HepG2 (cell line): ENCODE measurements around the gene CTDP1. TPM values are rescaled to one million over a fixed set of nuclear protein-coding genes. Genes with fewer than 3 reads are reported as not detected.

ENCODE experiments used
- CENPX ChIP-seq: sonication (generic); formaldehyde crosslinking; IDR thresholded peaks from 2 replicates; pipeline ENCODE4 v1.9.0; 2021; ENCODE audit warnings: mild to moderate bottlenecking, missing genetic modification reagents, moderate library complexity
- GZF1 ChIP-seq: sonication (generic); formaldehyde crosslinking; IDR thresholded peaks from 2 replicates; pipeline ENCODE4 v1.5.1; 2020; ENCODE audit warnings: mild to moderate bottlenecking, missing genetic modification reagents
- MAFF ChIP-seq: IDR thresholded peaks from 2 replicates; pipeline ENCODE4 v1.6.1; 2011; ENCODE audit warnings: low read depth, low read length, improper control_type of control experiment
- POGZ ChIP-seq: sonication (generic); formaldehyde crosslinking; IDR thresholded peaks from 2 replicates; pipeline ENCODE4 v1.4.0; 2020; ENCODE audit warnings: mild to moderate bottlenecking, missing genetic modification reagents
- ZNF816 ChIP-seq: sonication (generic); formaldehyde crosslinking; IDR thresholded peaks from 2 replicates; pipeline ENCODE4 v1.8.0; 2022; ENCODE audit warnings: missing genetic modification reagents, mild to moderate bottlenecking, borderline replicate concordance
- polyA plus RNA-seq, 8 experiments: library from polyadenylated mRNA; depleted of rRNA in 3 of 8; stranded (reverse) in 7 of 8; unstranded in 1 of 8; fragments of >200 nt; fragmentation: Illumina TruSeq in 4 of 8; extraction: Trizol in 4 of 8; gene quantifications; 2 replicates each; pipeline versions ENCODE4 v1.2.1 to v1.2.3, GENCODE V29; 2011 to 2016; ENCODE audit warnings: low read depth in 4 of 8, missing spikeins in 1 of 8, mixed read lengths in 1 of 8; ENCODE audit not compliant: insufficient read depth in 1 of 8
- total RNA-seq, 5 experiments: library from RNA; depleted of rRNA; stranded (reverse); fragments of >200 nt; fragmentation: Illumina TruSeq; extraction: Trizol; gene quantifications; 2 replicates each; pipeline ENCODE4 v1.2.3, GENCODE V29; 2016; ENCODE audit warnings: low read depth in 1 of 5
- TF ChIP-seq, protein P1 (sequence below): sonication (generic); formaldehyde crosslinking; IDR thresholded peaks from 2 replicates; pipeline ENCODE4 v1.4.0; 2020; ENCODE audit warnings: mild to moderate bottlenecking, missing genetic modification reagents
- TF ChIP-seq, protein P2 (sequence below): fragments of 450-650 bp; IDR thresholded peaks from 2 replicates; pipeline ENCODE4 v1.6.1; 2017

Gene CTDP1
- total and polyA plus RNA-seq, 2 of the 13 experiments (the other 11 are each of a cell fraction or from before 2014, with no cell fraction given) = 6.9 to 11.0 TPM

DNA sequence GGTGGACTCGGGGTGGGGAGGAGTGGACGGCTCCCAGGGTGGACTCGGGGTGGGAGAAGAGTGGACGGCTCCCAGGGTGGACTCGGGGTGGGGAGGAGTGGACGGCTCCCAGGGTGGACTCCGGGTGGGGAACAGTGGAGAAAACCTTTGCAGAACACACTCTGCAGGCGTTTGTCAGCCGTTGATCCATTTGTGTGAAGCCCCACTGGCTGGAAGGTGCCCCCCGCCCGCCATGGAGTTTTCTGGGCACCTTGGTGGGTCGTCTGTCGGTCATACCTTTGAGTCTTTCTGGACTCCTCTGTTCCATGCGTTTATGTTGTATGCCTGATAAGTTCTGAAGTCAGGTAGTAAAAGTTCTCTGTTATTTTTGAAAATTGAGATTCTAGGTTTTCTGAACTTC is 12.5 kb downstream of the CTDP1 start (continued):
- TF ChIP-seq, protein P1, sequence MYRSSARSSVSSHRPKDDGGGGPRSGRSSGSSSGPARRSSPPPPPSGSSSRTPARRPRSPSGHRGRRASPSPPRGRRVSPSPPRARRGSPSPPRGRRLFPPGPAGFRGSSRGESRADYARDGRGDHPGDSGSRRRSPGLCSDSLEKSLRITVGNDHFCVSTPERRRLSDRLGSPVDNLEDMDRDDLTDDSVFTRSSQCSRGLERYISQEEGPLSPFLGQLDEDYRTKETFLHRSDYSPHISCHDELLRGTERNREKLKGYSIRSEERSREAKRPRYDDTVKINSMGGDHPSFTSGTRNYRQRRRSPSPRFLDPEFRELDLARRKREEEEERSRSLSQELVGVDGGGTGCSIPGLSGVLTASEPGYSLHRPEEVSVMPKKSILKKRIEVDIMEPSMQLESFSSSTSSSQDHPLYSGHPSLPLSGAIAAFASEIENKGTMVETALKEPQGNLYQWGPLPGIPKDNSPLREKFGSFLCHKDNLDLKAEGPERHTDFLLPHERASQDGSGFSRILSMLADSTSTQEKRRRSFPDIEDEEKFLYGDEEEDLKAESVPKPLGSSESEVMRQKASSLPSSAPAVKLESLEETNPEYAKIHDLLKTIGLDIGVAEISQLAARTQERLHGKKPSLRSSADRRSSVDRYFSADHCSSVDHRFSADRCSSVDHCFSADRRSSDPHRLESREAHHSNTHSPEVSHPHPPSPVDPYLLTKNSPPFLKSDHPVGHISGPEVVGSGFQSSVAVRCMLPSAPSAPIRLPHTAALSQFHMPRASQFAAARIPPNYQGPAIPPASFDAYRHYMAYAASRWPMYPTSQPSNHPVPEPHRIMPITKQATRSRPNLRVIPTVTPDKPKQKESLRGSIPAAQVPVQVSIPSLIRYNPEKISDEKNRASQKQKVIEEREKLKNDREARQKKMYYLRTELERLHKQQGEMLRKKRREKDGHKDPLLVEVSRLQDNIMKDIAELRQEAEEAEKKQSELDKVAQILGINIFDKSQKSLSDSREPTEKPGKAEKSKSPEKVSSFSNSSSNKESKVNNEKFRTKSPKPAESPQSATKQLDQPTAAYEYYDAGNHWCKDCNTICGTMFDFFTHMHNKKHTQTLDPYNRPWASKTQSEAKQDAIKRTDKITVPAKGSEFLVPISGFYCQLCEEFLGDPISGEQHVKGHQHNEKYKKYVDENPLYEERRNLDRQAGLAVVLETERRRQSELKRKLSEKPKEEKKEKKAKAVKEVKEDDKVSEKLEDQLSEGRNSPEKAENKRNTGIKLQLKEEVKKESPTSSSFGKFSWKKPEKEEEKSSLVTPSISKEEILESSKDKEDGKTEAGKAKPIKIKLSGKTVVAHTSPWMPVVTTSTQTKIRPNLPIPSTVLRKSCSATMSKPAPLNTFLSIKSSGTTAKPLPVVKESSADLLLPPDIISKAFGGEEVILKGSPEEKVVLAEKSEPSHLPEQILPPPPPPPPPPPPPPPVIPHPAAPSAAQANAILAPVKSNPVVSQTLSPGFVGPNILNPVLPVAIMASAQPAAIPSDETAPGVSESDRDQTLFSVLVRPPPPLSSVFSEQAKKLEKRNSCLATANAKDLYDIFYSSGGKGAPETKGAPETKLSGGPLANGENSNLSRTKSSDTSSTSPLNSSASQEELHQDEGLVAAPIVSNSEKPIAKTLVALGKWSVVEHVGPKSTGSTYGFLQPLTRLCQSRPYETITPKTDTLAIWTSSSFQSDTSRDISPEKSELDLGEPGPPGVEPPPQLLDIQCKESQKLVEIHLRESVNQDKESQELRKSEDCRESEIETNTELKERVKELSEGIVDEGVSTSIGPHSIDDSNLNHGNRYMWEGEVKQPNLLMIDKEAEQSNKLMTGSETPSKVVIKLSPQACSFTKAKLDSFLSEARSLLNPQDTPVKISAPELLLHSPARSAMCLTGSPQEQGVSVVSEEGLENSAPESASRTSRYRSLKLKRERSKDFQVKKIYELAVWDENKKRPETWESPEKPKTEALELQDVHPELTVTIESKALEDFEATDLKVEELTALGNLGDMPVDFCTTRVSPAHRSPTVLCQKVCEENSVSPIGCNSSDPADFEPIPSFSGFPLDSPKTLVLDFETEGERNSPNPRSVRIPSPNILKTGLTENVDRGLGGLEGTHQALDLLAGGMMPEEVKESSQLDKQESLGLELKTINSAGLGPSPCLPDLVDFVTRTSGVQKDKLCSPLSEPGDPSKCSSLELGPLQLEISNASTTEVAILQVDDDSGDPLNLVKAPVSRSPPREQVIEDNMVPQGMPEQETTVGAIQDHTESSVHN (CRISPR knock-in tag) = no peak
- no peak for TF ChIP-seq MAFF
- no peak for TF ChIP-seq POGZ (CRISPR knock-in tag)
- TF ChIP-seq CENPX (CRISPR knock-in tag) = no peak
- TF ChIP-seq, protein P2, sequence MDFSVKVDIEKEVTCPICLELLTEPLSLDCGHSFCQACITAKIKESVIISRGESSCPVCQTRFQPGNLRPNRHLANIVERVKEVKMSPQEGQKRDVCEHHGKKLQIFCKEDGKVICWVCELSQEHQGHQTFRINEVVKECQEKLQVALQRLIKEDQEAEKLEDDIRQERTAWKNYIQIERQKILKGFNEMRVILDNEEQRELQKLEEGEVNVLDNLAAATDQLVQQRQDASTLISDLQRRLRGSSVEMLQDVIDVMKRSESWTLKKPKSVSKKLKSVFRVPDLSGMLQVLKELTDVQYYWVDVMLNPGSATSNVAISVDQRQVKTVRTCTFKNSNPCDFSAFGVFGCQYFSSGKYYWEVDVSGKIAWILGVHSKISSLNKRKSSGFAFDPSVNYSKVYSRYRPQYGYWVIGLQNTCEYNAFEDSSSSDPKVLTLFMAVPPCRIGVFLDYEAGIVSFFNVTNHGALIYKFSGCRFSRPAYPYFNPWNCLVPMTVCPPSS = no peak
- no peak for TF ChIP-seq GZF1 (CRISPR knock-in tag)
- TF ChIP-seq ZNF816 (CRISPR knock-in tag) = no peak
